Trophoblast cell (in vitro differentiated cells and primary cell): ENCODE measurements around the gene SLC41A1.
A peak's percentile ranks its signal among the peaks of the same experiment; 100 is the strongest.

Experiments
- DNase-seq, 2 donors: peaks; one replicate each; pipeline ENCODE4 v3.0.0-alpha.2; 2016
- H2AFZ ChIP-seq: 2 replicates; pipeline ENCODE4 v1.6.1; 2013; ENCODE audit warnings: low read length, moderate library complexity, mild to moderate bottlenecking; ENCODE audit not compliant: insufficient read depth, poor library complexity
- H2AK5ac ChIP-seq: 2 replicates; pipeline ENCODE4 v1.6.1; 2013; ENCODE audit warnings: mild to moderate bottlenecking, low read length
- H2BK120ac ChIP-seq: 2 replicates; pipeline ENCODE4 v1.6.1; 2013; ENCODE audit warnings: low read length, mild to moderate bottlenecking, moderate library complexity; ENCODE audit not compliant: insufficient read depth, poor library complexity
- H2BK12ac ChIP-seq: 2 replicates; pipeline ENCODE4 v1.6.1; 2013; ENCODE audit warnings: mild to moderate bottlenecking, low read length, moderate library complexity
- H2BK5ac ChIP-seq: 2 replicates; pipeline ENCODE4 v1.6.1; 2013; ENCODE audit warnings: low read length, low read depth, moderate library complexity, mild to moderate bottlenecking; ENCODE audit not compliant: poor library complexity
- H3K14ac ChIP-seq: 2 replicates; pipeline ENCODE4 v1.6.1; 2013; ENCODE audit warnings: mild to moderate bottlenecking, low read length
- H3K18ac ChIP-seq: 2 replicates; pipeline ENCODE4 v1.6.1; 2013; ENCODE audit warnings: mild to moderate bottlenecking, low read length
- H3K23ac ChIP-seq: 2 replicates; pipeline ENCODE4 v1.6.1; 2013; ENCODE audit warnings: low read length
- H3K27ac ChIP-seq: 2 replicates; pipeline ENCODE4 v1.5.1; 2013; ENCODE audit warnings: low read depth, mild to moderate bottlenecking, inconsistent platforms, low read length, moderate library complexity
- H3K27me3 ChIP-seq: 2 replicates; pipeline ENCODE4 v1.6.1; 2013; ENCODE audit warnings: inconsistent platforms, mild to moderate bottlenecking, low read length, moderate library complexity; ENCODE audit not compliant: insufficient read depth
- H3K36me3 ChIP-seq, 2 experiments: 1 replicate in 1 of 2; 2 replicates in 1 of 2; pipeline ENCODE4 v1.6.1; 2013; ENCODE audit warnings: low read length in 2 of 2, mild to moderate bottlenecking in 2 of 2, moderate library complexity in 1 of 2; ENCODE audit not compliant: insufficient read depth in 2 of 2, control insufficient read depth in 1 of 2
- H3K4ac ChIP-seq: 2 replicates; pipeline ENCODE4 v1.6.1; 2013; ENCODE audit warnings: low read depth, mild to moderate bottlenecking, low read length, moderate library complexity
- H3K4me1 ChIP-seq, 2 experiments: 1 replicate in 1 of 2; 2 replicates in 1 of 2; pipeline ENCODE4 v1.6.1; 2013; ENCODE audit warnings: low read length in 2 of 2, mild to moderate bottlenecking in 2 of 2, moderate library complexity in 1 of 2; ENCODE audit not compliant: insufficient read depth in 2 of 2, control insufficient read depth in 1 of 2
- H3K4me2 ChIP-seq: 2 replicates; pipeline ENCODE4 v1.6.1; 2013; ENCODE audit warnings: inconsistent platforms, mild to moderate bottlenecking, low read length, moderate library complexity
- H3K4me3 ChIP-seq: 2 replicates; pipeline ENCODE4 v1.5.1; 2013; ENCODE audit warnings: mild to moderate bottlenecking, low read depth, low read length, inconsistent platforms
- H3K79me1 ChIP-seq: one replicate; pipeline ENCODE4 v1.6.1; 2013; ENCODE audit warnings: low read length
- H3K79me2 ChIP-seq: 2 replicates; pipeline ENCODE4 v1.6.1; 2013; ENCODE audit warnings: low read length, mild to moderate bottlenecking; ENCODE audit not compliant: control insufficient read depth, insufficient read depth, poor library complexity
- H3K9ac ChIP-seq: 2 replicates; pipeline ENCODE4 v1.6.1; 2013; ENCODE audit warnings: mild to moderate bottlenecking, low read length
- H3K9me3 ChIP-seq: 2 replicates; pipeline ENCODE4 v1.6.1; 2013; ENCODE audit warnings: low read depth, mild to moderate bottlenecking, control low read depth, inconsistent platforms, low read length; ENCODE audit not compliant: insufficient read depth
- H4K12ac ChIP-seq: 2 replicates; pipeline ENCODE4 v1.6.1; 2013; ENCODE audit warnings: low read depth, mild to moderate bottlenecking, low read length, moderate library complexity
- H4K8ac ChIP-seq: 2 replicates; pipeline ENCODE4 v1.6.1; 2013; ENCODE audit warnings: low read depth, mild to moderate bottlenecking, low read length, moderate library complexity
- H4K91ac ChIP-seq: one replicate; pipeline ENCODE4 v1.6.1; 2013; ENCODE audit warnings: low read depth, mild to moderate bottlenecking, low read length, moderate library complexity
- WGBS: extraction: QIAGEN DNeasy Blood & Tissue Kit; methylation state at CpG from one replicate; pipeline ENCODE4 v1.1.7; 2013; ENCODE audit warnings: missing lambda C conversion rate; ENCODE audit not compliant: insufficient read length, insufficient coverage; ENCODE audit errors: extremely low coverage; 5-methylcytosine and 5-hydroxymethylcytosine counted together

Gene SLC41A1

DNA sequence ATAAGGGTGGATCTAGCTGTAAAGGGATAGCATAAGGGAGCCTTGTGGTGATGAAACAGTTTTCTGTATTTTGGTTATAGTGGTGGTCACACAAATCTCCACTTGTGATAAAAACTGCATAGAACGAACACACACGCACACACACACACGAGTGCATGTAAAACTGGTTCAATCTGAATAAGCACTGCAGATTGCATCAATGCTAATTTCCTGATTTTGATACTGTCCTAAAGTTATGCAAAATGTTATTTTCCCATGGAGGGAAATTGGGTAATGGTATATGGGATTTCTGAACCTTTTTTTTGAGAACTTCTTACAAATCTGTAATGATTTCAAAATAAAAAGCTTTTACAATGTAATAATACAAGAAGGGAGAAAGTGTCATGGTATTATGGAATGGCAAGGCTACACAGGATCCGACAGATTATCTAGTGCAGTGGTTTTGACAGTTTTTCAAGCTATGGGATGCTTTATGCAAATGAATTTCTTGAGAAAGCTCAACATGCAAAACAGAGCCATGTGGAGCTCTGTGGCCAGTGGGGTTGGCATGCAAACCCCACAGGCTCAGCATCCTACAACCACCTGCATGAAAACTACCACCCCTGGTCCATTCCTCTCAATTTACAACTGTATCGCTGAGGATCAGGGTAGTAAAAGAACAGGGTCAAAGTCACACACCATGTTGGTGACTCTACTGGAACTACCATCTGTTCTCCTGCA is 18.8 kb downstream of the SLC41A1 start:
- Histone ChIP-seq H2AFZ (no peak overlapping the region), H3K23ac (no peak overlapping the region), H2BK120ac (no peak overlapping the region), H3K4me3 (no peak overlapping the region), H2AK5ac (no peak overlapping the region), H3K14ac (no peak overlapping the region), H4K8ac (no peak overlapping the region), H3K4me2 (no peak overlapping the region), H3K27me3 (no peaks in the 10 kb centered on the region), H2BK12ac (no peak overlapping the region), H3K4ac (no peak overlapping the region), H3K4me1 (no peaks in the 10 kb centered on the region), H3K18ac (no peak overlapping the region), H4K12ac (no peak overlapping the region), H2BK5ac (no peak overlapping the region), H3K27ac (no peak overlapping the region), H3K79me2 (no peaks in the 10 kb centered on the region), H3K9me3 (no peaks in the 10 kb centered on the region), H4K91ac (no peak overlapping the region), H3K9ac (no peak overlapping the region), H3K79me1 (no peaks in the 10 kb centered on the region), H3K36me3 (peaks cover 21 to 32% of the 10 kb centered on the region in 2 experiments)
- WGBS = no CpG with 5 or more reads among the region's 5 CpGs
- no peak for DNase-seq

DNA sequence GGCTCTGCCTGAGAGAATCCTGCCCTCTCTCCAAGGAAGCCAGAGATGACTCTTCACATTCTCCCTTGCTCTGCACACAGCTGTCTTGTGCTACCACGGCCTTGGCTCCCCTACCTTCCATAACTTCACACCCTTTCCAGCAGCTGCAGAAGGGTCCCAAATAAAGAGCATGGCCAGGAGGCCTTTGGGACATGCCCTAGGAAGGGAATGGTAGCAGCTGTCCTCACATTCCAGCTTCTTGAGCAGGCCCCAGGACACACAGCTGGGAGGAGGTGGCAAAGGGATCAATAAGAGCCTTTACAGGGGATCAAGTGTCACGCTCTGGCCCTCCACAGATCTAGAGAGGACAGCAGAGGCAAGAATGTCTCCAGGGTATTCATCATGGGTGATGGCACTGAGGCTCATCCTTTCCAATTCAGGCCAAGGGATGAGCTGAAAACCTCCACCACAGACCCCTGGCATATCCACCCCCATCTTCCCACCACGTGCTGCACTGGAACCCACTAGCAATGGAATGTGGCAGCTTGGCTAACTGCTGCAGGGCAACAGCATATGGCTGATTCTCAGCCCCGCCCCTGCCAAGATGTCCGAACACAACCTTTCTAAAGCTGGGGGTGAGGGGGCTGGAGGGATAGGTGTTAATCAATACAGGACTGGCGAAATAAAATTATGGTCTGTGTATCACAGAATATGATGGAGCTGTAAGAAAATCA is 19.9 kb downstream of the SLC41A1 start:
- no peaks in the 10 kb centered on the region for H3K79me2 ChIP-seq
- no peak overlapping the region for H4K12ac ChIP-seq
- H3K9ac ChIP-seq = no peak overlapping the region
- H4K8ac ChIP-seq = no peak overlapping the region
- H3K14ac ChIP-seq = no peak overlapping the region
- no peak overlapping the region for H3K4me2 ChIP-seq
- H3K18ac ChIP-seq = no peak overlapping the region
- H3K4me3 ChIP-seq = no peak overlapping the region
- H3K23ac ChIP-seq = no peak overlapping the region
- H2BK12ac ChIP-seq = no peak overlapping the region
- H4K91ac ChIP-seq = no peak overlapping the region
- no peaks in the 10 kb centered on the region for H3K9me3 ChIP-seq
- H2BK120ac ChIP-seq = no peak overlapping the region
- H2BK5ac ChIP-seq = no peak overlapping the region
- DNase-seq = no peak
- H2AK5ac ChIP-seq = no peak overlapping the region
- H3K4ac ChIP-seq = no peak overlapping the region
- no peak overlapping the region for H3K27ac ChIP-seq
- H3K79me1 ChIP-seq = no peaks in the 10 kb centered on the region
- peaks cover 13 to 25% of the 10 kb centered on the region in 2 experiments for H3K36me3 ChIP-seq
- no peaks in the 10 kb centered on the region for H3K27me3 ChIP-seq
- WGBS = no CpG with 5 or more reads among the region's 6 CpGs
- H2AFZ ChIP-seq = no peak overlapping the region
- no peaks in the 10 kb centered on the region for H3K4me1 ChIP-seq

DNA sequence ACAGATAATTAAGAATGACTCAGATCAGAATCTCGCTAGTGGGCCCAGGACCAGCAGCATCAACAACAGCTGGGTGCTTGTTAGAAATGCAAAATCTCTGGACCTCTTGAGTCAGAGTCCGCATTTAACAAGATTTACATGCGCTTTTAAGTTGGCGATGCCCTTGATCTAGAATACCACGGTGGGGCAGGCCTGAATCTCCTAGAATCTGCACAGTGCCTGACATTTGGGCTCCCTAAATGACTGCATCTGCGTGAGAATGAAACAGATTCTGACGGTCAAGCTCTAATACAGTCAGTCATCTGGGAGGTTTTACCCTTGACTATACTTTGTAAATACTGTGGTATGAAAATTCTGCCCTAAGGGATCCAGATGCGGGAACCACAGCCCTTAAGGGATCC is 20.5 kb downstream of the SLC41A1 start:
- Histone ChIP-seq H3K4ac (no peak overlapping the region), H3K4me2 (no peak overlapping the region), H2BK120ac (no peak overlapping the region), H2BK12ac (no peak overlapping the region), H3K14ac (no peak overlapping the region), H3K9ac (no peak overlapping the region), H3K18ac (no peak overlapping the region), H3K27ac (no peak overlapping the region), H3K79me2 (no peaks in the 10 kb centered on the region), H3K4me3 (no peak overlapping the region), H3K9me3 (no peaks in the 10 kb centered on the region), H2AFZ (no peak overlapping the region), H2BK5ac (no peak overlapping the region), H3K36me3 (peaks cover 11 to 22% of the 10 kb centered on the region in 2 experiments), H4K8ac (no peak overlapping the region), H4K91ac (no peak overlapping the region), H2AK5ac (no peak overlapping the region), H3K79me1 (no peaks in the 10 kb centered on the region), H4K12ac (no peak overlapping the region), H3K27me3 (no peaks in the 10 kb centered on the region), H3K4me1 (no peaks in the 10 kb centered on the region), H3K23ac (no peak overlapping the region)
- no CpG with 5 or more reads among the region's 8 CpGs for whole genome bisulfite sequencing
- peak; percentile 52 to 66 for DNase-seq

DNA sequence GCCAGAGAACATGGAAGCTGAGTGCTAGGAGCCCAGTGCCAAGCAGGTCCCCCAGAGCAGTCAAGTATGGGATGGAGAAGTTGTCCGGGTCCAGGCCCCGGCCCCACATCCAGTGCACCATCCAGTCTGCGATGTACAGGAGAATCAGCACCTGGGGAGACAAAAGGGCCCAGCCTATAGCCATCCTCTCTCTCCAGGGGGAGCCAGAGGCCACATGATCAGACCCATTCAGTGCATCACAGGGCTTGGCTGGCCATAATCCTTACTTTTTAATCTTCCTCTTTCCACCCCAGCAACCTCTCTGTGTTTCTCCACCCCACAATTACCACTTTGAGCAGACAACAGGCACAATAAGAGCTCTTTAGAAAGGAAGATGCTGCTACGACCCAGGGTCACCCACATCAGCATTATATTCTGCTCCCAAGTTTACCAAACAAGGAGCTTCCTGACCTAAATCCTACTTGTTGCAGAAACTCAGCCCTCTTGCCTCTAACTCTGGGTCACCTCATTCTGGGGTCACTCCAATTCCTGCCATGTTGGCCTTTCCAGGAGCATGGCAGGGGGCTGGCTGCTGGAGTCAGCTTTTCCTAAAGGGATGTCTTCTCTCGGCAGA is 21.3 kb downstream of the SLC41A1 start:
- H2BK5ac ChIP-seq = no peak overlapping the region

More for the DNA sequence above, 21.3 kb downstream of the SLC41A1 start:
- Histone ChIP-seq H3K4me3 (no peak overlapping the region), H2AK5ac (no peak overlapping the region), H2AFZ (no peak overlapping the region), H3K9me3 (no peaks in the 10 kb centered on the region), H3K4me2 (no peak overlapping the region), H3K14ac (no peak overlapping the region), H4K91ac (no peak overlapping the region), H2BK12ac (no peak overlapping the region), H4K12ac (no peak overlapping the region), H3K9ac (no peak overlapping the region), H4K8ac (no peak overlapping the region), H3K4ac (no peak overlapping the region), H3K79me2 (no peaks in the 10 kb centered on the region), H3K23ac (no peak overlapping the region), H3K27ac (no peak overlapping the region), H3K18ac (no peak overlapping the region), H3K27me3 (no peaks in the 10 kb centered on the region), H3K36me3 (peaks cover 10 to 17% of the 10 kb centered on the region in 2 experiments), H2BK120ac (no peak overlapping the region), H3K4me1 (no peaks in the 10 kb centered on the region), H3K79me1 (no peaks in the 10 kb centered on the region)
- DNase-seq = peak; percentile 52 to 73
- no CpG with 5 or more reads among the region's 5 CpGs for WGBS
